HG03095 (cell line): ENCODE results near the gene ARRDC4.

ENCODE experiments used
- ATAC-seq: cut with Tn5 transposase; IDR thresholded peaks from one replicate; pipeline ENCODE4 v1.9.1; 2021; ENCODE audit warnings: moderate library complexity; ENCODE audit not compliant: unreplicated experiment

The ARRDC4 gene

GRCh38 chr15:97995192-97995591 is 34.7 kb downstream of the ARRDC4 start:
- no peak for ATAC-seq

- no peak for ATAC-seq
Measured at GRCh38 chr15:97995881-97996603, 35.5 kb downstream of the ARRDC4 start.

GRCh38 chr15:97998307-97999071 is 38.0 kb downstream of the ARRDC4 start:
- ATAC-seq: no peak

- no peak for ATAC-seq
Measured at GRCh38 chr15:98000249-98001203, 40.0 kb downstream of the ARRDC4 start.

GRCh38 chr15:98001663-98002194 is 41.2 kb downstream of the ARRDC4 start:
- no peak for ATAC-seq

- ATAC-seq: no peak
Measured at GRCh38 chr15:98002419-98002818, 41.9 kb downstream of the ARRDC4 start.

- no peak for ATAC-seq
Measured at GRCh38 chr15:98002866-98003265, 42.4 kb downstream of the ARRDC4 start.

GRCh38 chr15:98003518-98003917 is 43.0 kb downstream of the ARRDC4 start:
- ATAC-seq: no peak

- ATAC-seq: no peak
Measured at GRCh38 chr15:98003996-98004395, 43.5 kb downstream of the ARRDC4 start.

- no peak for ATAC-seq
Measured at GRCh38 chr15:98005659-98006058, 45.2 kb downstream of the ARRDC4 start.

GRCh38 chr15:98009169-98009568 is 48.7 kb downstream of the ARRDC4 start:
- no peak for ATAC-seq

GRCh38 chr15:98009971-98010370 is 49.5 kb downstream of the ARRDC4 start:
- no peak for ATAC-seq

- ATAC-seq: no peak
Measured at GRCh38 chr15:98012354-98012753, 51.9 kb downstream of the ARRDC4 start.

GRCh38 chr15:98013631-98014030 is 53.1 kb downstream of the ARRDC4 start:
- ATAC-seq: no peak

- ATAC-seq: no peak
Measured at GRCh38 chr15:98017150-98017964, 56.9 kb downstream of the ARRDC4 start.

GRCh38 chr15:98018761-98019351 is 58.4 kb downstream of the ARRDC4 start:
- ATAC-seq: no peak
